GM20000 (cell line): ENCODE measurements around the gene STAU1.
"Not testable (repeated sequence)": the region's sequence is repeated elsewhere in the genome, so short reads cannot be mapped to it uniquely, and the experiment has no call there.

Source experiments
- DNase-seq: peaks from one replicate; pipeline ENCODE4 v3.0.0; 2012; ENCODE audit warnings: low spot score
- TF ChIP-seq, protein P1 (sequence below): IDR thresholded peaks from 2 replicates; pipeline ENCODE4 v1.5.1; 2012; ENCODE audit warnings: mild to moderate bottlenecking, control low read depth; ENCODE audit errors: extremely low read depth, missing control alignments

Gene STAU1

DNA sequence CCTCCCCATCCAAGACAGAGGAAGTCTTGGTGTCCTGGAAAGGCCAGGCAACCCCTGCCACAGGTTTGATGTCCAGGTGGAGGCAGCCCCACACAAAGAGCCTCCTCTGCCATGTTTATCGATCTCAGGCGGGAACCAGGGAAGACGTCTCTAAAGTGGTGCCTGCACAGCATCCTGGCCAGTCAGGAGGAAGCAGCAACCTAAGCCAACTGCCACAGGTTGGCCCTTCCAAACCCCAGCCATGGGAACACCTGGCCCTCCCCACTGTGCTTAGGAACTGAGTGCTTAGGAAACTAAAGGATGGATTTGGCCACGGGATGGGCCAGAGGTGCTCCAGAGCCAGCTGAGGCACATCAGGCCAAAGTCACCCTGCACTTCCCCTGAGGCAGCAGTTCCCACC lies 85.1 kb downstream of the STAU1 start:
- TF ChIP-seq, protein P1, sequence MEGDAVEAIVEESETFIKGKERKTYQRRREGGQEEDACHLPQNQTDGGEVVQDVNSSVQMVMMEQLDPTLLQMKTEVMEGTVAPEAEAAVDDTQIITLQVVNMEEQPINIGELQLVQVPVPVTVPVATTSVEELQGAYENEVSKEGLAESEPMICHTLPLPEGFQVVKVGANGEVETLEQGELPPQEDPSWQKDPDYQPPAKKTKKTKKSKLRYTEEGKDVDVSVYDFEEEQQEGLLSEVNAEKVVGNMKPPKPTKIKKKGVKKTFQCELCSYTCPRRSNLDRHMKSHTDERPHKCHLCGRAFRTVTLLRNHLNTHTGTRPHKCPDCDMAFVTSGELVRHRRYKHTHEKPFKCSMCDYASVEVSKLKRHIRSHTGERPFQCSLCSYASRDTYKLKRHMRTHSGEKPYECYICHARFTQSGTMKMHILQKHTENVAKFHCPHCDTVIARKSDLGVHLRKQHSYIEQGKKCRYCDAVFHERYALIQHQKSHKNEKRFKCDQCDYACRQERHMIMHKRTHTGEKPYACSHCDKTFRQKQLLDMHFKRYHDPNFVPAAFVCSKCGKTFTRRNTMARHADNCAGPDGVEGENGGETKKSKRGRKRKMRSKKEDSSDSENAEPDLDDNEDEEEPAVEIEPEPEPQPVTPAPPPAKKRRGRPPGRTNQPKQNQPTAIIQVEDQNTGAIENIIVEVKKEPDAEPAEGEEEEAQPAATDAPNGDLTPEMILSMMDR, result no peak
- no peak for DNase-seq

DNA sequence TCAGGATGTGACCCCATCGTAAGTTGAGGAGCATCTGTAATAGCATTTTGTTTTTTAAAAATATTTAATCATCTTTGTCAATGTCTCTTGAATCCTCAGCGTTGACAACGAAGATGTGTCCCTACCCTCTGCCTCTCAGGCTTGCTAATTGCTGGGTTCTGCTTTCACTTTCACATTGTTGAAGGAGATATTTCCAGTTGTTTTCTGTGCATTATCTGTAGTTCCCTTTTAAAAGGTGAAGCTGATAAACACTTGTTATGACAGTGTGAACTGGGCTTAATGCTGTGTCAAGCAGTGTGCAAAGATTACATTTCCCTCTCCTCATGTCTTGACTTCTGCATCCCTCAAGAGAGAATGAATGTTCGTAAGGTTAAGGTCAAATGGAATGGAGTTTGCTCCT lies 87.2 kb downstream of the STAU1 start:
- peak; percentile 25 for DNase-seq
- TF ChIP-seq, protein P1, result no peak

DNA sequence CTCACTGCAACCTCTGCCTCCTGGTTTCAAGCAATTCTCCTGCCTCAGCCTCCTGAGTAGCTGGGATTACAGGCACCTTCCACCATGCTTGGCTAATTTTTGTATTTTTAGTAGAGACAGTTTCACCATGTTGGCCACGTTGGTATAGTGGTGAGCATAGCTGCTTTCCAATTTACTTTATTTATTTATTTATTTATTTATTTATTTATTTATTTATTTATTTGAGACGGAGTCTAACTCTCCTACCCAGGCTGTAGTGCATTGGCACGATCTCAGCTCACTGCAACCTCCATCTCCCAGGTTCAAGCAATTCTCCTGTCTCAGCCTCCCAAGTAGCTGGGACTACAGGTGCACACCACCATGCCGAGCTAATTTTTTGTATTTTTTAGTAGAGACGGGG lies 87.8 kb downstream of the STAU1 start:
- not testable (repeated sequence) for DNase-seq

DNA sequence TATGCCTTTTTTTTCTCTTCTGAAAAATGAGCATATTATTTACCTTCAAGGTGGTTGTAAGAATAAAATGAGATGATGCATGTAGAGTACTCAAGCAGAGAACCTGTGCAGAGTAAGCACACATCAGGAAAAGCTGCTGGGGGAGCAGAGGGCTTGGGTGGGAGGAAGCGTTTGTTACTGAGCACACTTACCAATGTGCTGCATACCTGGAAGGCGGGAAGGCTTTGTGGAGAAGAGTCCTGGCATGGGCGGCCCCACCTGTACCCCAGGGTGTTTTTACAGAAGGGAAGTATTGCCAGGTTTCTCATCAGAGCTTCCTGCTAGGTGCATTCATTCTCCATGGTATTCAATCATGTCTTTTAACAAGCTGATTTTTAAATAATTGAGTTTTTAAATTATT lies 89.1 kb downstream of the STAU1 start:
- DNase-seq, result no peak
- TF ChIP-seq, protein P1, result no peak

DNA sequence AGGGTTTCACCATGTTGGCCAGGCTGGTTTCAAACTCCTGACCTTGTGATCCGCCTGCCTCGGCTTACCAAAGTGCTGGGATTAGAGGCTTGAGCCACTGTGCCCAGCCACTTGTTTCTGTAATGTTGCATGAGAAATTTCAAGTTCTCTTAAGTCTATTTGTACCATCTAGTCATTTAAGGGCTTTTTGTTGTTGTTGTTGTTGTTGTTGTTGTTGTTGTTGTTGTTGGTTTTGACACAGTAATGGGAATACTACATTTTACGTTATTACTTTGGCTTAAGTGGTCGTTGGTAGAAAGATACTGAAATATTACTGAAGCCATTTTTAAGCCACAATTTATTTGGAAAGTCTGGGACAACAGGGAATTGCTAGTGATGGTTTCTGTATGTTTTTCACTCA lies 90.0 kb downstream of the STAU1 start:
- no peak for DNase-seq
- TF ChIP-seq, protein P1, result no peak

DNA sequence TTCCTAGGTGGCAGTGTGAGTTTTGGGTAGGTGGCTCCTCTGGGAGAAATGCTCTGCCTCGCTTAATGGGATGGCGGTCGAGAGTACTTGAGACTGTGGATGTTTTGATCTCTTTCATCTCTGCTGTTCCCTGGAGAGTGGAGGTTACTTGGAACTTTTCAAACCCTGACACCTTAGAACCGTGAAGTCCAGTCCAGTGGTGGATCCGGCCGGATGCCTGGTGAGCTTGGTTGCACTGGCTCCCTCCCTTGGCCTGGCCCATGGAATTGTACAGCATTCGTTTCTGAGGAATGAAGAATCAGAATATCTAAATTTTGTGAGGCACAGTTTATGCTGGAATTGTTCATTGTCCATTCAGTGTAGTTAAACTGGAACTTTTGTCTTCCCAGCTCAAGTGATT lies 91.0 kb downstream of the STAU1 start:
- no peak for DNase-seq
- TF ChIP-seq, protein P1, result no peak

DNA sequence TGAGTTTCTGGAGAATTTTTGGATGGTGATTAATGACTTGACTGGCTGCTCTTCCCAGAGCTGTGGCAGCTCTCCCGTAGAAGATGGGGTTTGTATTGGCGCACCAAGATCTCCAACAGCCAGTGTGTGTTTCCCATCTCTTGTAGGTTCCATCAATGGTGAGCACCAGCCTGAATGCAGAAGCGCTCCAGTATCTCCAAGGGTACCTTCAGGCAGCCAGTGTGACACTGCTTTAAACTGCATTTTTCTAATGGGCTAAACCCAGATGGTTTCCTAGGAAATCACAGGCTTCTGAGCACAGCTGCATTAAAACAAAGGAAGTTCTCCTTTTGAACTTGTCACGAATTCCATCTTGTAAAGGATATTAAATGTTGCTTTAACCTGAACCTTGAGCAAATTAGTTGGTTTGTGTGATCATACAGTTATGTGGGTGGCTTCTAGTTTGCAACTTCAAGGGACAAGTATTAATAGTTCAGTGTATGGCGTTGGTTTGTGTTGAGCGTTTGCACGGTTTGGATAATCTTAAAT lies 91.9 kb downstream of the STAU1 start:
- DNase-seq, result no peak
- TF ChIP-seq, protein P1, result no peak

DNA sequence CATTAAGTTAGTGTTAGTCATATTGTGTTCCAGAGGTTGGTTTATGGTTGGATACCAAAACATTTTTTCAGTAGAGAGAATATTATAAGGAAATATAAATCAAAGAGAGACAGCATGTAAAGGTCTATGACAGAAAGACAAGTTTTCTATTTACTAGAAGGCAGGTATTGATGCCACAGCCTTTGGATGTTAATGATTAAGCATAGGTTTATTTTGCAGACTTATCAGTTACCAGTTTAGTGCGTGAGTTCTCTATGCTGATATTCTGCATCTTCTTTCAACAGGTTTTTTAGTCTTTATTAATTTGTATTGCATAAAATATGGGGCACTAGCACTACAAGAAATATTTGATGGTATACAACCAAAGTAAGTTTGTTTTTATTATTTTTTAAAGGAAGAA lies 96.4 kb downstream of the STAU1 start:
- TF ChIP-seq, protein P1, result no peak
- DNase-seq, result no peak
